ENCODE results near the gene CDV3. TPM values are rescaled to one million over a fixed set of nuclear protein-coding genes. Genes with fewer than 3 reads are reported as not detected.
"Not testable (repeated sequence)": the region's sequence is repeated elsewhere in the genome, so short reads cannot be mapped to it uniquely, and the experiment has no call there.

CDV3 gene
- polyA plus RNA-seq, 1 donor from 2014 or later, result 89.3 TPM

GRCh38 chr3:133548090-133548489, 25.4 kb upstream of the CDV3 start:
- Histone ChIP-seq H3K9me2 (ENCODE audit: insufficient read depth, low read length) (no peaks in the 10 kb centered on the region), H3K4me2 (ENCODE audit: low read length) (no peak overlapping the region), H3K79me2 (replicated peaks; ENCODE audit: insufficient read depth, low read length) (no peaks in the 10 kb centered on the region), H3K4me3 (ENCODE audit: low read length) (no peak overlapping the region), H3F3A (ENCODE audit: insufficient read depth, low read length, poor library complexity, severe bottlenecking) (no peaks in the 10 kb centered on the region), H3K9me3 (ENCODE audit: low read length) (no peaks in the 10 kb centered on the region), H2AFZ (ENCODE audit: low read depth, low read length) (no peak overlapping the region), H3K27me3 (ENCODE audit: insufficient read depth, low read depth, low read length) (no peaks in the 10 kb centered on the region), H3K27ac (ENCODE audit: low read length) (no peak overlapping the region), H4K20me1 (ENCODE audit: insufficient read depth) (no peaks in the 10 kb centered on the region), H3K9ac (ENCODE audit: low read length) (no peak overlapping the region), H3K36me3 (ENCODE audit: insufficient read depth, low read length) (no peaks in the 10 kb centered on the region)
- no peak for TF ChIP-seq RAD21 (conservative IDR thresholded peaks at IDR 0.05)
- no peak for TF ChIP-seq CTCF (IDR thresholded peaks at IDR 0.05; ENCODE audit: poor library complexity, severe bottlenecking)
- TF ChIP-seq POLR2AphosphoS5 (IDR thresholded peaks at IDR 0.05), result no peak
- no peak for TF ChIP-seq MXI1 (conservative IDR thresholded peaks at IDR 0.05; ENCODE audit: poor library complexity, severe bottlenecking)
- no peak for TF ChIP-seq SMC3 (conservative IDR thresholded peaks at IDR 0.05; ENCODE audit: poor library complexity)
- TF ChIP-seq EZH2 (IDR thresholded peaks at IDR 0.05; ENCODE audit: borderline replicate concordance, insufficient read depth, low read length, poor library complexity, severe bottlenecking), result no peak
- TF ChIP-seq EP300 (conservative IDR thresholded peaks at IDR 0.05; ENCODE audit: poor library complexity, severe bottlenecking), result no peak
- TF ChIP-seq REST (IDR thresholded peaks at IDR 0.05; ENCODE audit: borderline replicate concordance), result no peak

GRCh38 chr3:133549565-133549964, 23.9 kb upstream of the CDV3 start:
- Histone ChIP-seq H3K4me2 (ENCODE audit: low read length) (no peak overlapping the region), H3K79me2 (replicated peaks; ENCODE audit: insufficient read depth, low read length) (no peaks in the 10 kb centered on the region), H3F3A (ENCODE audit: insufficient read depth, low read length, poor library complexity, severe bottlenecking) (no peaks in the 10 kb centered on the region), H3K9me2 (ENCODE audit: insufficient read depth, low read length) (no peaks in the 10 kb centered on the region), H3K9me3 (ENCODE audit: low read length) (no peaks in the 10 kb centered on the region), H2AFZ (ENCODE audit: low read depth, low read length) (no peak overlapping the region), H3K4me3 (ENCODE audit: low read length) (no peak overlapping the region), H3K9ac (ENCODE audit: low read length) (no peak overlapping the region), H3K27me3 (ENCODE audit: insufficient read depth, low read depth, low read length) (no peaks in the 10 kb centered on the region), H4K20me1 (ENCODE audit: insufficient read depth) (no peaks in the 10 kb centered on the region), H3K36me3 (ENCODE audit: insufficient read depth, low read length) (no peaks in the 10 kb centered on the region), H3K27ac (ENCODE audit: low read length) (no peak overlapping the region)
- TF ChIP-seq POLR2AphosphoS5 (IDR thresholded peaks at IDR 0.05) (no peak), SMC3 (conservative IDR thresholded peaks at IDR 0.05; ENCODE audit: poor library complexity) (no peak), REST (IDR thresholded peaks at IDR 0.05; ENCODE audit: borderline replicate concordance) (no peak), MXI1 (conservative IDR thresholded peaks at IDR 0.05; ENCODE audit: poor library complexity, severe bottlenecking) (no peak), EP300 (conservative IDR thresholded peaks at IDR 0.05; ENCODE audit: poor library complexity, severe bottlenecking) (no peak), CTCF (IDR thresholded peaks at IDR 0.05; ENCODE audit: poor library complexity, severe bottlenecking) (no peak), EZH2 (IDR thresholded peaks at IDR 0.05; ENCODE audit: borderline replicate concordance, insufficient read depth, low read length, poor library complexity, severe bottlenecking) (no peak), RAD21 (conservative IDR thresholded peaks at IDR 0.05) (no peak), TAF1 (IDR thresholded peaks at IDR 0.05; ENCODE audit: low read depth) (no peak)

- H3K4me3 ChIP-seq (ENCODE audit: low read length), result not testable (repeated sequence)
Observed at GRCh38 chr3:133551589-133551988, 21.9 kb upstream of the CDV3 start.

More at GRCh38 chr3:133551589-133551988, 21.9 kb upstream of the CDV3 start:
- not testable (repeated sequence) for H3K27me3 ChIP-seq (ENCODE audit: insufficient read depth, low read depth, low read length); H3K79me2 ChIP-seq (replicated peaks; ENCODE audit: insufficient read depth, low read length); H3K36me3 ChIP-seq (ENCODE audit: insufficient read depth, low read length); H2AFZ ChIP-seq (ENCODE audit: low read depth, low read length); H3K9me3 ChIP-seq (ENCODE audit: low read length); H3K4me2 ChIP-seq (ENCODE audit: low read length); H4K20me1 ChIP-seq (ENCODE audit: insufficient read depth); H3K9me2 ChIP-seq (ENCODE audit: insufficient read depth, low read length); H3K27ac ChIP-seq (ENCODE audit: low read length); H3F3A ChIP-seq (ENCODE audit: insufficient read depth, low read length, poor library complexity, severe bottlenecking); H3K9ac ChIP-seq (ENCODE audit: low read length)
